ENCODE results near the gene NHSL2.

NHSL2 gene

DNA sequence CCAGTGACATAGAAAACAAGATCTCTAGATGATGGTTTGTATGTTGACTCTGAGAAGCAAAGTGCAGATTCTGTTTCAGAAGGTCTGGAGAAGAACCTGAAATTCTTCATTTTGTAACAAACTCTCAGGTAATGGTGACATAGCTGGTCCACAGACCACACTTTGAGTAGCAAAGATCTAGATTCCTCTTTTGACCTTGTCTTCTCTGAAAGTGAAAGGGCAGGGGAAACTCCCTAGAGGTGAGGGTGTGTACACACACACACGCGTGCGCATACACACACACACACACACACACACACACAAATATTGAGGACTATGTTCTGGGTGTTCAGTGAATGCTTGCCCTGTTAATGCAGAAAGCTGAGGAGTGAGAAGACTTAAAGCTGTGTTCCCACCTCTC is 110.1 kb downstream of the NHSL2 start:
- DNase-seq = no peak

DNA sequence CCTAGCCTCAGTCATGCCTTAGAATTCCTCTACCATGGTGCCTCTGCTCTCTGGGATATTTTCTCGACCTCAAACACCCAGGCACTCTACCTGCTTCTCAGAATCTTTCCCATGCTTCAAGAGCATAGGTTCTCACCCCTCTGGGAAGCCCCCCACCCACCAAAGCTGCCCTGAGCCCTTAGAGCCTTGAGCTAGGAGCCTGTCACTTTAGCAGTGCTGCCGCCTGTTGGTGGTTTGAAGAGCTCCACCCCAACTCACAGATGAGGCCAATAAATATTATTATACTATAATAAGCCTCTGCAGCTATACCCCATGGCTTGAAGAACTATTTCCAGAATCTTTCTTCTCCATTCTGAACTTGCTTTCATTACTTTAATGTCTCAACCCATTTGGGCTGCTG is 111.3 kb downstream of the NHSL2 start:
- DNase-seq = no peak

DNA sequence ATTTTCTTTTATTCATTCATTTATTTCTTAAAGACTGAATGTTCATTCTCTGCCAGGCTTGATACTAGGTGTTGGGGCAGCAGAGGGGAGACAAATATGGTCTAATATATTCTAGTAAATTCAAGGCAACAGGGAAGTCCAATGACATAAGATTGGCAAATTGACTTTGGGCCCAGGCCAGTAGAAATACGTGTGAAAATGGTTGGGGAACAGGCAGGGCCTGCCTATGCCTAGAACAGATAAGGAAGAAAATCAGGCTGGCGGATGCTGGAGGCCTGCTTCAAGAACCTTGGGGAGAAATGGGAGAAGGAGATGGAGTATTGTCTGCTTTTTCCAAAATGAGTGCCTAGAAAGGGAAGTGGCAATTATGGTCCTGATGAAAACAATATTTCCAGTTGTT is 112.4 kb downstream of the NHSL2 start:
- no peak for DNase-seq

DNA sequence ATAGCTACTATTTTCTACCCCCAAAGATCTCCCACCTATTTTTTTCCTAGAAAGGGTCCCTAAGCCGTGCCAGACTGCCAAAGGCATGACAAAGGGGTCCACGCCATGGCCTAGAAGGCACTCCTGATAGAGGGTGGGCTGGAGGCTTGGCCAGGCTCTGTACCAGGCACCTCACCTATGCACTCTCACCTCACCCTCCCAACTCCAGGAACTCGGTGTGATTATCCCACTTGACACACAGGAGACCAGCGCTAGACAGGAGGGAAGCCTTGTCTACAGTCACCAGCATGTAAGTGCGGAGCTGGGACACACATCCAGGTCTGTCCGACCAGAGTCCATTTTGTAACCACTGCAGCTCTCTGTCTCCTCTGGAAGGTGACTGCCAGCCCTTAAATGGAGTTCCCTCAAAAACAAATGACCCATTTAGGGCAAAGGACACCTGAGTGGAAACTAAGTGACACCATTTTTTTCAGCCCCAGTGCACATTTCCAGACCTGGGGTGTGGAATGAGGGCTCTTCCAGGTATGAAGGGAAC is 114.7 kb downstream of the NHSL2 start:
- no peak for DNase-seq

DNA sequence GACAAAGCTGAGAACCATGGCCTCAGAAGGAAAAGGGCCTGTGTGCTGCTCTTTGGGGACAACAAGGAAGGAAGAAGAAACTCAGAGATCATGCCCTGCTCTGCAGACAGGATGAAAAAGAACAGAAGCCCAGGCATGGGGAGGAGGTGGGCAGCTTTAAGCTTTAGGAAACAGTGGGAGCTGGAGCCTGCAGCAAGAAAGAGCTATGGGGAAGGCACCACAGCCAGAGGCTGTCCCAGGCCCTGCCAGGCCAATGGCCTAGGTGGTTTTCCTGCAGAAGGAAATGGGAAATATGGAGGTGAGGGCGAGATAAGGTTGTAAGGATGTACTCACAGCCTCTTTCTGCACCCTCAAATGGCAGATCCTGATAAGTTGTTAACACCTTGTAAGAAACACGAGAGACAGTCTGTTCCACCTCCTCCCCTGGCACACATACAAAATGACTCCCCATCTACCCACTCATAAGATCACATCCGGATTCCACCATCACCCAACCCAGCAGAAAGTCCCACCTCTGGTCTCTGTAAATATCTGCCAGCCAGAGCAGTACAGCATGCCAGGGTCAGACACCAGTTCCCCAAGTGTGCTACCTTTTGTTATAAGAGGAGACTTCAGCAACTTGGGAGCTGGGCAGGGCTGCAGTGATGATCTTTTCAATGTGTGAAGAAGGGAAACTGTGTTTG is 115.8 kb downstream of the NHSL2 start:
- no peak for DNase-seq

DNA sequence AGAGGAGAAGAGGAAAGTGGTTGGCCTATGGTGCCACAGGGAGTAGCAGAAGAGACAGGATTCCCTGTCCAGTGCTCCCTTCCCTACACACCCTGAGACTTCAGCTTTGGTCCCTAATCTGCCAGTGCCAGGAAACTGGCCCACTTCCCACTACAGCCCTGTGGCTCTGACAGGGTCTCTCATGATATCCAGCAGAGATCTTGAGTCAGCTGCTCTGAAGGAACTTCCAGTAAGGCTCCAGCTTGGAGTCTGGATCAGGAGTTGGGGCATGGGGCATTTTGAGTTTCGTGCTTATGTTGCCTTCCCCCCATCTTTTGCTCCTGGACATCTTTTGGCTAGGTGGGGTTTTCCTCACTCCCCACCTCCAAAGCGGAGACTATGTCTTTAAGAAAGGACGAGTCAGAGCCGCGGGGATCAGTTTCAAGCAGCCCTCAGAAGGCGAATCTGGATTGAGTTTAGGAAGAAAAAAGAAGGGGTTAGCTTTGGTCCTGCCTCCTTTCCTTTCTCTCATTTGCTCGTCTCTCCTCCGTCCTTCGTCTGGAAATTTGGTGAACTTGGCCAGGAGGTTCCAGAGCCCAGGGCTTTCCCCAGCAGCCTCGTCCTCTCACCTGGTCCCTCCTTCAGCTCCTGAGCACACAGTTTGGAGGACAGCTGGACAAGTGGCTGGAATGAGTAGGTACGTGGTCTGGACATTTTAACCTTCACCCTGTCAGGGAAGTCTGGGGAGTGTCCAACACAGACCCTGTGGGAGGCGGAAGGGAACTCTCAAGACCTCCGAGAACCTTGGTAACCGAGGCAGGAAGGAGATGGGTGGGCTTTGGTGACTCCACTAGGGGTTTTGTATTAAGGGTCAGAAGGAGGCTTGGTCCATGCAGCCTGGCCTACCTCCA is 116.6 kb downstream of the NHSL2 start:
- no peak for DNase-seq

DNA sequence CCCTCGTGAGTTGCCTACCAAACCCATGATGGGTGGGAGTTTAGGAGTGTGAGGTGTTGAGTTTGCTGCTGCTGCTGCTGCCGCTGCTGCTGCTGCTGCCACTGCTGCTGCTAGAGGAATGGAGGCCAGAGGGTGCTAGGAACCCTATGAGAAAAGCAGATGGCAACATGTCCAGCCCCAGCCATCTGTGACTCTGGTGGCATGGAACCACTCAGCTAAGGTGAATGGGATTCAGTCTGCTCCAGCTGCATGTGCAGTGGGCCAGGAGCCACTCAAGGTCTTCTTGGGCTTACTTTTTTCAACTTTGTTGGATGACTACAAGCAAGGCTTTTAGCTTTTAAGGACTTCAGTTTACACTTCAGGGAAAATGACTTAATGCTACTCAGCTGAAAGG is 117.3 kb downstream of the NHSL2 start:
- no peak for DNase-seq

DNA sequence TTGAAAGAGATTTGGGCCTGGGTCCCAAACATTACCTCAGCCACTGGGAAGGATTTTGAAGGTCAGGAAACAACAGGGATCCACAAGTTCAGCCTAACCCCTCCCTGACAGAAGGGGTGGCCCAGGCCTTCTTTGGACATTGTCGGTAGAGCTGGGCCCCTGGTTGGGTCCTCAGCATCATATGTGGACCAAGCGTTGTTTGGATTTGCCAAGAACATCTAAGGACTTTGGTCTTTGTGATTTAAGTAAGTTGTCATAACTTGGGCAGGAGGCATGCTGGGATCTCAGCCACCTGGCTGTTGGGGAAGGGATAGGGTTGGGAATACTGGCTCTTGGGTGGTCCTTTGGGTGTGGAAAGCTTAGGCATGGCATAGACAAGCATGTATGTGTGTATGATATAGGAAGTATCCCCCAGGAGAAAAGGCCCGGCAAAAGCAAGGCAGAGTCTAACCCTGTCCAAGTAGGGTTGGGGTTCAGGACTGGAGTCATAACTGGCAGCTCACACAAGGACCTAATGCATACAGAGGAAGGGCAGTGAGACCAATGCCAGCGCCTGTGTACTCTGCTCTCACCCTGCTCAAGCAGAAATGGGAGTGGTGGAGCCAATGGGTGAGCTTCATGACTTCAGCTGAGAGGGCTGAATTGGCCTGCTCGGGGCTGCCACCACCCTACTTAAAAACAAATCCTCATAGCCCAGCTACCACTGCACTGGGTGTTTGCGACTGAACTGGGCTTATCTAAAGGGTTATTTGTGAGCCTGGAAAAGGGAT is 118.2 kb downstream of the NHSL2 start:
- DNase-seq = no peak

DNA sequence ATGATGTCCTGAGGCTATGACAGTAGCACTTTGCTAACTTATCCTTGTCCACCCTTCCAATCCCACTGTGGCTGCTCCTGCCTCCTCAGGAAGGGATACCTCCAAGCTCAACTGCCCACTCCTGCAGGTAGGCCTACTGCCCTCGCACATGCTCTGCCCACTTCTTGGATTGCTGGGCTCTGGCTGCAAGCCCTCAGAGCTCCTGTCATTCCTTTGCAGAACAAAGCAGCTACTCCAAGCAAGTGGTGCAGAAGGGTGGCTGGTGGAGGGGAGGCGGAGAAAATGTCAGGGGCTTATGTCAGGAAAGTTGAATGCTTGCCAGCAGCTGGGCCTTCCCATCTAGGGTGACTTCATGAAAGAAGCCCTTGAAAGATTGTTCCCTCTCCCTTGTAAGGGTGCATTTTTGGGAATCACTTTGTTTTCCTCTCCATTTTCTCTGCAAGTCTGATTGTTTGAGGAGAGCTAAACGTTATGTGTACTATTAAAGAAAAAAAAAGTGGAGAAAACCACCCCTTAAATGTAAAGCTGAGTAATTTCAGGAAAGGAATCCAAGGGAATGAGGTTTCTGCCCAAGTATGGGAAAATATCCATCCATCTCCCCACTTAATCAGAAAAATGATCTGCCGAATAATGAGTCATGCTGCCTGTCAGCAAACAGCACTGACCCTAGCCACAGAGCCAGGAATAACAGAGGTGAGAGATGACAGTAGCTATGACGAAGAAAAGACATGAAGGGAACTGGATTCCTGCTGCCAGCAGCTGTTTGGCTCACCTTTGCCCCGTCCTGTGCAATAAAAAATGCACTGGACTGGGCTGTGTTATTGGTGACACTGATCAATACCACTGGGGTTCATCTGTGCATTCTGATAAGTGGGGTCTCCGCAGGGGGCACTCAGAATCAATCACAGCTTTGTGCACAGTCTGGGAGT is 119.1 kb downstream of the NHSL2 start:
- DNase-seq = peak; percentile 68

DNA sequence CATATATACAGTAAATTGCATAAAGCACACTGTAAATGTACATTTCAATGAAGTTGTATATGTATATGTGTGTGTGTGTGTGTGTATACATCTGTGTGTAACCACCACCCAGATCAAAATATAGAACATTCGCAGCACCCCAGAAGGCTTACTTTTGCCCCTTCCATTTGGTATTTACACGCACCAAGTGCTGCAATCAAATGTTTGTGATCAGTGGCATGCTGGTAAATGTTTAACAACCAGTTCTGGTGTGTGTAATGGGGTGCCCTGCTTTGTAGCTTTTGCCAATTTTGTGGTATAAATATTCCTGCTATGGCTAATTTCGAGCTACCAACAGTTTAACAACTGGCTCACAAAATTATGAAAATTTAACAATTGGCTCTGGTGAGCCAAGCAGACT is 119.8 kb downstream of the NHSL2 start:
- DNase-seq = no peak

DNA sequence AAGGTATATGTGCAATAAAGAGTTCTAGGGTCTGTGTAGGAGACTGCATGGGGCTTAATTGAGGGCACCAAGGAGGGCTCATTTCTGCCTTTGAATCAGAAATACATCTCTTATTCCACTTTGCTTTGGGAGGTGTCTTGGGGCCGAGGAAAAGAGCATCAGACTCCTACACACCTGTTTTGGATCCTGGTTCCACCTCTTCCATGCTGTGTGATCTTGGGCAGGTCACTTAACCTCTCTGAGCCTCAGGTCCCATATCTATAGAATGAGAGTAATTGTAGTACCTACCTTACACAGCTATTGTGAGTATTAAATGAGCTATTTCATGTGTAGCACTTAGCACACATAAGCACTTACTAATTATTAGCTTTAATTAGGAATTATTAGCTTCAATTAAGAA is 120.5 kb downstream of the NHSL2 start:
- DNase-seq = no peak

DNA sequence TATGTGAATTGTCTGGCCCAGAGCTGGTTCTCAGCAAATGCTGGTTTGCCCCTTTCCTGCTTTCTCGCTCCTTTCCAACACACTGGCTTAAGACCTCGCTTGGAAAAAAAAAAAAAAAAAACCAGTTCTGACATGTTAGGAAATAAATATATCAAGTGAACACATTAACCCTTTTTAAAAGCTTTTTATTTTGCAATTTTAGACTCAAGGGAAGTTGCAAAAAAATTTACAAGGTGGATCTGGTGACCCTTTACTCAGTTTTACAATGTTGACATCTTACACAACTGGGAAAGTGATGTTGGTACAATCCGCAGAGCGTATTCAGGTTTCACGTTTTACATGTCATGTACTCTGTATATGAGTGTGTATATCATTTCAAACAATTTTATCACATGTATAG is 121.0 kb downstream of the NHSL2 start:
- DNase-seq = no peak

DNA sequence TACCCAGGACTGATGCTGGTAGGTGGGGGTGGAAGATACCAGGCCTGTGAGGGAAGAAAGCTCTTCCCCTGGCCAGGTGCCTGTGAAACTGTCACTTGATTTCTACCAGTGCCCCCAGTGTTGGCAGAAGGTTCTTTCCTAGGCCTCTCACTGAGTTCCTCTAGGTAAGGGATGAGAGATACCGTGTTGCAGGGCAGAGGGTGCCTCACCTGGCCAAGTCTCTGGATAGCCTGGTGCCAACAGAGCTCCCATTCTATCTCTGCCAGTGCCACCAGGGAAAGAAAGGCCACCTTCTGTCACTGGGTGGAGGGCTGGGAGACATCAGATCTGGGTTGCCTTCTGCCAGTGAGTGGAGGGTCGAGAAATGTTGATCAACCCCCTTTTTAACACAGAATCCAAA is 127.0 kb downstream of the NHSL2 start:
- no peak for DNase-seq

DNA sequence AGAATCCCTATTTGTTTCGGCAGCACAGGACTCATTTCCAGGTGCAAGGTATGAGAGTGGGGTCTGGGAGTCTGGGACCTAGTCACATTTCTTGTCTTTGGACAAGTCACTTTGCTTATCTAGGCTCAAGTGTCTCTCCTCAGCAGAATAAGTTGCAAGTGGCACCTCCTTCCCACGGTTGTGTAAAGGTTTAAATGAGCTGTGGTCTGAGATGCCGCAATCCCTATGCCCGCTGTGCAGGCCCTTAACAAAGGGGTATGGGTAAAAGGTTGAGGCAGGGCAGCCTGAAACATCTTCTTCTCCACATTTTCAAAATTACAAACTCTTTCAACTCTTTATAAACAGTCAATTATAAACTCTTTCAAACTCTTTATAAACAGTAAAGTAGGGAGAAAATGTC is 127.4 kb downstream of the NHSL2 start:
- no peak for DNase-seq

DNA sequence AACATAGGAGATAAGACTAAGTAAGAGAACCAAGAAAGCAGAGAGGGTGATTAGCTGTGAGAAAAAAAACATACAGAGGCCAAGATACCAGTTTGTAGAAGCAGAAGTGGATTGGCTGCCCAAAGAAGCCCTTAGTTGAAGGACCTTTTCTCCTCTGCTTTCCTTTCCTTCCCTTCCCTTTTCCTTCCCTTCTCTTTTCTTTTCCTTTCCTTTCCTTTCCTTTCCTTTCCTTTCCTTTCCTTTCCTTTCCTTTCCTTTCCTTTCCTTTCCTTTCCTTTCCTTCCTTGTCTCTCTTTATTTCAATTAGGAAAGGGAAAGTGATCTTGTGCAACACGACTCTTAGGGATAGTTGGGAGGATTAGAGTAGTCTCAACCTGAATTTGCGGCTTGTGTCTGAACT is 128.2 kb downstream of the NHSL2 start:
- DNase-seq = no peak

DNA sequence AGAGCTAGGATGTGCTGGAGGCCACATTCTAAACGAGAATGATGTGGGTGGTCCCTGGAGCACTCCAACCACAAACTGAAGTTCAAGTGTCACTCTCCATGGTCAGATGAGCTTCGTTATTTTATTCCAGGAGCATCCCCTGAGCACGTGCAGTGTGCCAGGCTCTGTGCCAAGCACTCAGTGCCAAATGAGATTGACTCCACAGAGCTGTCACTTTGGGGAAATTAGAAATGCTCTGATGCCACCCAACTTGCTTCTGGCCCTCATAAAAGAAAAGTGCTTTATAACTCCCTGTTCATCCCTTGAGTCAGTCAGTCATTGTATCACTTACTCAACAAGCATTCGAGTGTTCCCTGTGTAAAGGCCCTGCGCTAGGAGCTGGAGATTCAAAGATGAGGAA is 129.9 kb downstream of the NHSL2 start:
- no peak for DNase-seq

DNA sequence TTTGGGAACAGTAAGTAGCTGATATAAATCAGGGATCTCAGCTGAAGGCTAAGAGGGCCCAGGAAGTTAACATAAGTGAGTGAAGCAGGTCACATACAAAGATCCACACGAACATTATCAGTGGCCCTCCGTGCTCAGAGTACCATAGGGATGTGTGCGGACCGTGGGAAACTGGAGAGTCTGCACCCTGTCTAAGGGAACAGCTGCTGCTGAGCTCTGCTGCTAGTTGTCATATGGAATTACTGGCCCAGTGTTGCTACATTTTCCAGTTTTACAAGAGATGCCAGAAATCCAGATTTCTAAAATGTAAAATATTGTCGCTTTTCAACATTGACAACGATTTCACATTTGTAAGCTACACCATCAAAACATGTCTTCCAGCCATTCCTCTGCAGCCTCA is 130.5 kb downstream of the NHSL2 start:
- no peak for DNase-seq

DNA sequence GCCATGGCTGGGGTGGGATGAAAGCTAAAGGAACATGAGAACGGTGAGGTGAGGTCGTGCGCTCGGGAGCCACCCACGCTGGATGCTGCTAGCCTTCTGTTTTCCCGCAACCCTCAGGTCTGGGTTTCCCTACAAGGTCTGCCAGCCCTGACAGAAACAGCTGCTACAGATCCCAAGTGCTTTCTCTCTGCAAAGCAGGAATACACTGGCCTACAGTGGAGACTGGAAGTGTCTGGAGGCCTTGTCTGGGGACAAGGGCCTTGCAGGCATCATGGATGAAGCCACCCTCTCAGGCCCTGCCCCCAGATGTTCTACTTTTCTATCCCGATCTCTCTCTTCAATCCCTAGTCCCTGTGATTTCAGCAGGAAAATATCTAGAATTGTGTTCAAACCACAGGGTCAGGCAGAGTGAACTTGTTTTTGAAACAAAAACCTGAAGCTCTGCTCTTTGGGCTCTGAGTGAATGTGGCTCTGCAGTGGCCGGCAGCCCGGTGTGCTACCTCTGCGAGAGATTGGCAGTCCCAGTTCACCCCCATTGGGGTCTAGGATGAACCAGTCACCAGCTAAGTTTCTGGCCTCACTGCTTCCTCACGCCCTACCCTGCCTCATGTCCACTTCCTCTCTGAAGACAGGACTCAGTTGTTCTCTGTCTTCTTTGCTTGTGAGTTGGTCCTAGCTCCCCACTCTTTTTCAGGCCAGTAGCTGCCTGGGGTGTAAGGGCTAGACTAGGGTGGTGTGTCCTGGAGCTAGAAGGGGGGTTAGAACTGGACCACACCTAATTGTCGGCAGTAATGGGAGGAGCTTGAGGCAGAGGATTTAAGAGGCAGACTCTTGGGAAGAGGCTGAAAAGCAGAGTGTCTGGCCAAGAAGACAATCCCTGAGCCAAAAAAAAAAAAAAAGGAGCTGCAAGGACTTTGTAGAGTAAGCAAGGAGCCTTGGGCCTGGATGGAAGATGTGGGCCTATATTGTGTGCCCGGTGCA is 131.5 kb downstream of the NHSL2 start:
- DNase-seq = no peak

DNA sequence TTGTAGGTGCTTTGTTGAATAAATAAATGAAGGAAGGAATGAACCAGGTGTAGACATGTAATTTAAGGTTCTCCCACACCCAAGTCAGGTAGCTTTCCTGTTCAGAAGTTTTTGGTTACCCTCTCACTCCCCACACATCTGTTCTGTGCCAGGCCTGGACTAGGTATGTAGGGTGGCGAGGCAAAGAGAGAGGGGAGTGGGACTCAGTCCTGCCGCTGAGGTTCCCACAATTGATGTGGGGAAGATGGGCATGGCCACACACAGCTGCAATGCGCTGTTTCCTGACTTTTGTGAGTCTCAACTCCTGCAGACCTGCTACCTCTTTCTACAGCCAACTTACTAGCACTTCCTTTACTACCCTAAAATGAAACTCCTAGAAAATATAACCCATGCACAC is 132.2 kb downstream of the NHSL2 start:
- DNase-seq = no peak

DNA sequence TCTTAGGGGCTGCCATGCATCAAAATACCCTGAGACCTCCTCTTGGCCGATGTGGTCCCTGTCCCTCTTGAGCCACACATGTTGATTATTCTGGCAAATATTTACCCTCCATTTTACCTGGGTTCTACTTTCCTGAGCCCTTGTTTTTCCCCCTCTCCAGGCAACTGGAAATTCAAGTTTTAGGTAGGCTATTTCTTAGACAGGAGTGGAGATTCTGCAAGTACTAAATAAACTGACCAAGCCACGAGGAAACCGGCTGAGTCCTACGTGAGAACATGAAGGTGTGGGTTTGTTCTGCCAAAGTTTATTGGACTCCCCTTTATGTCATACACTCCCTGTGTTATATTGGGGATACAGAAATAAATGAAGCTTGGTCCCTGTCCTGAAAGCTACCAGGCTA is 133.0 kb downstream of the NHSL2 start:
- DNase-seq = no peak

DNA sequence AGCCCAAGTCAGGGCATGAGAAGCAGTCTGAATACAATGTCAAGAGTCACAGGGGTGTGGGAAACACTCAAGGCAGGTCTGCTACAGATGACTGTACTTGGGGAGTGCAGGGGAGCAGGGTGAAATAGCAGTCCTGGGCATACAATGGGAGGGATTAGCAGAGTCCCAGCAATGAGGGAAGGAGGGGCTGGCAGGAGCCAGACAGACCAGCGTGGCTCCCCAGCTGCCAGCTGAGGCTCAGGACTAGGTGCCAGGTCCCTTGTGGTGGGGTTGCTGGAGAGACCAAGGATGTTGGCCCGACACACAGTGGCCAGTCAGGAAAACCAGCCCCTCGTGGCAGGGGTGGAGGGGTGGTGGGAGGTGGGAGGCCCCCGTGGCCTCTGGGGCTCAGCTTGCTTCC is 134.5 kb downstream of the NHSL2 start:
- DNase-seq = no peak

All from eye (tissue), 1 donor.